HEK293T (cell line): ENCODE measurements around the gene CTNNBL1.
"Not testable (repeated sequence)": the region's sequence is repeated elsewhere in the genome, so short reads cannot be mapped to it uniquely, and the experiment has no call there.

ENCODE experiments used
- CTCF ChIA-PET: fragments of 350-600 bp; formaldehyde crosslinking; extraction: SDS; loops from one replicate; lab custom pipeline; 2021; ENCODE audit warnings: antibody characterized with exemption, inconsistent platforms; lab: Yijun Ruan, JAX
- POLR2A ChIA-PET: fragments of 350-600 bp; formaldehyde crosslinking; extraction: SDS; loops from one replicate; lab custom pipeline; 2020; ENCODE audit warnings: antibody characterized with exemption, inconsistent platforms; lab: Yijun Ruan, JAX
- DNase-seq: peaks from one replicate; pipeline ENCODE4 v3.0.0; 2012; ENCODE audit warnings: mixed read lengths; ENCODE audit errors: extremely low spot score
- ARNT ChIP-seq: fragments of 450-650 bp; IDR thresholded peaks from 2 replicates; pipeline ENCODE4 v1.6.1; 2017; ENCODE audit warnings: mild to moderate bottlenecking
- BHLHE40 ChIP-seq: fragments of 450-650 bp; IDR thresholded peaks from 2 replicates; pipeline ENCODE4 v1.6.1; 2016; ENCODE audit warnings: mild to moderate bottlenecking, moderate library complexity, borderline replicate concordance
- CTBP1 ChIP-seq: fragments of 450-650 bp; IDR thresholded peaks from 2 replicates; pipeline ENCODE4 v1.6.1; 2016; ENCODE audit warnings: borderline replicate concordance
- ELF4 ChIP-seq: fragments of 450-650 bp; IDR thresholded peaks from 2 replicates; pipeline ENCODE4 v1.6.1; 2017; ENCODE audit warnings: antibody characterized with exemption
- FOXA1 ChIP-seq: fragments of 450-650 bp; IDR thresholded peaks from 2 replicates; pipeline ENCODE4 v1.6.1; 2016; ENCODE audit warnings: mild to moderate bottlenecking
- FOXK2 ChIP-seq: fragments of 450-650 bp; IDR thresholded peaks from 2 replicates; pipeline ENCODE4 v1.6.1; 2016; ENCODE audit warnings: mild to moderate bottlenecking
- FOXM1 ChIP-seq: fragments of 450-650 bp; IDR thresholded peaks from 2 replicates; pipeline ENCODE4 v1.6.1; 2017; ENCODE audit warnings: mild to moderate bottlenecking, borderline replicate concordance
- HDGF ChIP-seq: fragments of 450-650 bp; IDR thresholded peaks from 2 replicates; pipeline ENCODE4 v1.6.1; 2017; ENCODE audit warnings: antibody characterized with exemption, borderline replicate concordance
- L3MBTL2 ChIP-seq: fragments of 450-650 bp; conservative IDR thresholded peaks from 2 replicates; pipeline ENCODE4 v1.6.1; 2016; ENCODE audit warnings: mild to moderate bottlenecking
- LEF1 ChIP-seq: fragments of 450-650 bp; IDR thresholded peaks from 2 replicates; pipeline ENCODE4 v1.6.1; 2017; ENCODE audit warnings: mild to moderate bottlenecking, borderline replicate concordance
- NFRKB ChIP-seq: fragments of 450-650 bp; IDR thresholded peaks from 2 replicates; pipeline ENCODE4 v1.6.1; 2016; ENCODE audit warnings: mild to moderate bottlenecking, moderate library complexity
- PKNOX1 ChIP-seq: fragments of 450-650 bp; IDR thresholded peaks from 2 replicates; pipeline ENCODE4 v1.6.1; 2016
- SP1 ChIP-seq: fragments of 450-650 bp; IDR thresholded peaks from 2 replicates; pipeline ENCODE4 v1.6.1; 2017
- SUZ12 ChIP-seq: fragments of 450-650 bp; IDR thresholded peaks from 2 replicates; pipeline ENCODE4 v1.6.1; 2016; ENCODE audit warnings: mild to moderate bottlenecking
- TARDBP ChIP-seq: fragments of 450-650 bp; IDR thresholded peaks from 2 replicates; pipeline ENCODE4 v1.6.1; 2016
- ZNF384 ChIP-seq: fragments of 450-650 bp; IDR thresholded peaks from 2 replicates; pipeline ENCODE4 v1.6.1; 2016

The CTNNBL1 gene

GRCh38 chr20:37711001-37711400, 17.2 kb downstream of the CTNNBL1 start:
- no peak for DNase-seq
- ChIA-PET POLR2A (no interaction called here), CTCF (no interaction called here)
- TF ChIP-seq SUZ12 (no peak), PKNOX1 (no peak), FOXM1 (no peak), SP1 (no peak), HDGF (no peak), FOXA1 (no peak), LEF1 (no peak), TARDBP (no peak), CTBP1 (no peak), L3MBTL2 (no peak), ARNT (no peak), BHLHE40 (no peak), NFRKB (no peak), FOXK2 (no peak), ZNF384 (no peak), ELF4 (no peak)

- POLR2A ChIA-PET: no interaction called here
- CTCF ChIA-PET: interaction anchor here (0.6 kb wide), 1 partner anchor 16 kb away, joined by 5 read pairs; no protein-coding TSS in a partner anchor
- DNase-seq: no peak
- TF ChIP-seq FOXK2 (no peak), L3MBTL2 (no peak), PKNOX1 (no peak), HDGF (no peak), BHLHE40 (no peak), ELF4 (no peak), NFRKB (no peak), FOXA1 (no peak), TARDBP (no peak), FOXM1 (no peak), SP1 (no peak), LEF1 (no peak), ARNT (no peak), ZNF384 (no peak), SUZ12 (no peak), CTBP1 (no peak)
These were observed 18.4 kb downstream of the CTNNBL1 start for GRCh38 chr20:37711994-37712964.

- TF ChIP-seq ZNF384 (no peak), FOXK2 (no peak), CTBP1 (no peak), BHLHE40 (no peak), ELF4 (no peak)
- no peak for DNase-seq
- POLR2A ChIA-PET: no interaction called here
- CTCF ChIA-PET: no interaction called here
These were observed 19.6 kb downstream of the CTNNBL1 start for GRCh38 chr20:37713396-37713795.

- DNase-seq: no peak
- ChIA-PET POLR2A (no interaction called here), CTCF (interaction anchor here (0.6 kb wide), 1 partner anchor 1790 kb away, joined by 4 read pairs; no protein-coding TSS in a partner anchor)
- TF ChIP-seq LEF1: no peak
- no peak for TF ChIP-seq FOXK2
- no peak for TF ChIP-seq SUZ12
- TF ChIP-seq ZNF384: no peak
These were observed 21.3 kb downstream of the CTNNBL1 start for GRCh38 chr20:37714978-37715672.

- POLR2A ChIA-PET: no interaction called here
- CTCF ChIA-PET: no interaction called here
- no peak for TF ChIP-seq L3MBTL2
- no peak for TF ChIP-seq SP1
- TF ChIP-seq ZNF384: no peak
- no peak for TF ChIP-seq PKNOX1
- TF ChIP-seq FOXM1: no peak
- no peak for TF ChIP-seq SUZ12
- TF ChIP-seq FOXK2: no peak
- TF ChIP-seq NFRKB: no peak
- no peak for TF ChIP-seq FOXA1
- TF ChIP-seq LEF1: no peak
- no peak for TF ChIP-seq CTBP1
- TF ChIP-seq ARNT: no peak
- no peak for DNase-seq
These were observed 27.9 kb downstream of the CTNNBL1 start for GRCh38 chr20:37721751-37722150.

- DNase-seq, CTCF ChIA-PET, POLR2A ChIA-PET: not testable (repeated sequence)
These were observed 28.5 kb downstream of the CTNNBL1 start for GRCh38 chr20:37722312-37722711.
